Liver (tissue), 3 donors: ENCODE data around the gene ABCC10.

Source experiments
- CTCF ChIP-seq: fragments of 150-350 bp; IDR thresholded peaks from 2 replicates; pipeline ENCODE4 v1.5.1; 2017; ENCODE audit warnings: improper control_type of control experiment, low read depth, low read length; ENCODE audit not compliant: missing input control
- EGR1 ChIP-seq, 2 donors: IDR thresholded peaks; 2 replicates each; pipeline ENCODE4 v1.6.1; 2016 to 2018; ENCODE audit warnings: antibody characterized with exemption in 2 of 2, low read depth in 2 of 2
- FOXA1 ChIP-seq: IDR thresholded peaks from 2 replicates; pipeline ENCODE4 v1.6.1; 2016; ENCODE audit warnings: antibody characterized with exemption
- GABPA ChIP-seq, 2 donors: IDR thresholded peaks in 1 of 2; conservative IDR thresholded peaks in 1 of 2; 2 replicates each; pipeline ENCODE4 v1.6.1; 2016; ENCODE audit warnings: antibody characterized with exemption in 2 of 2, mild to moderate bottlenecking in 1 of 2, moderate library complexity in 1 of 2
- JUND ChIP-seq, 2 donors: IDR thresholded peaks; 2 replicates each; pipeline ENCODE4 v1.6.1; 2016; ENCODE audit warnings: antibody characterized with exemption in 2 of 2
- MAX ChIP-seq: IDR thresholded peaks from 2 replicates; pipeline ENCODE4 v1.6.1; 2016; ENCODE audit warnings: antibody characterized with exemption
- NR2F2 ChIP-seq: IDR thresholded peaks from 2 replicates; pipeline ENCODE4 v1.6.1; 2016; ENCODE audit warnings: antibody characterized with exemption
- RAD21 ChIP-seq, 2 donors: IDR thresholded peaks; 2 replicates each; pipeline ENCODE4 v1.6.1; 2016; ENCODE audit warnings: antibody characterized with exemption in 2 of 2, mild to moderate bottlenecking in 2 of 2
- REST ChIP-seq: IDR thresholded peaks from 2 replicates; pipeline ENCODE4 v1.6.1; 2016; ENCODE audit warnings: antibody characterized with exemption, mild to moderate bottlenecking
- SP1 ChIP-seq: IDR thresholded peaks from 2 replicates; pipeline ENCODE4 v1.6.1; 2018; ENCODE audit warnings: antibody characterized with exemption, mild to moderate bottlenecking
- TAF1 ChIP-seq: conservative IDR thresholded peaks from 2 replicates; pipeline ENCODE4 v1.6.1; 2016; ENCODE audit warnings: antibody characterized with exemption, mild to moderate bottlenecking
- YY1 ChIP-seq: IDR thresholded peaks from 2 replicates; pipeline ENCODE4 v1.6.1; 2016; ENCODE audit warnings: antibody characterized with exemption, mild to moderate bottlenecking
- TF ChIP-seq, protein P1 (sequence below): IDR thresholded peaks from 2 replicates; pipeline ENCODE4 v1.6.1; 2016; ENCODE audit warnings: antibody characterized with exemption
- donor health status: healthy.
- donor health status: healthy.

DNA sequence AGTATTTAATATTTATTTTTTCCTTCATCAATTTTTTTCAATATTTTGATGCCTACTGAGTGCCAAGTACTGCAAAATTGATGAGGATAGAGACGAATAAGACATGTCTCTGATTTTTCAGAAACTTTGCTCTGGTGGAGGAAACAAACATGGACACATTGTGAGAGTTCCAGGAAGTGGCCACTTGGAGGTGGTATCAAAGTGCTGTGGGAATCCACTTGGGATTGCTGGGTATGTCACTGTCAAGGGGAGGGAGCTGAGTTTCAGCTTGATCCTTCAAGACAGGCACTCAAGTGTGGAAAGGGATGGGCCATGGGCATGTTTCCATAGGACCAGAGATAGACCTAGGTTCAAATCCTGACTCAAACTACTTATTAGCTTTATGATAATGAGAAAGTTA is 24.5 kb upstream of the ABCC10 start:
- TF ChIP-seq CTCF, result no peak
- TF ChIP-seq GABPA (IDR thresholded peaks at IDR 0.05 in 1 of 2, conservative IDR thresholded peaks at IDR 0.05 in 1 of 2), result no peak
- no peak for TF ChIP-seq TAF1
- TF ChIP-seq MAX, result no peak
- TF ChIP-seq EGR1 (IDR thresholded peaks at IDR 0.05; ENCODE audit: low read depth in 2 of 2), result no peak
- no peak for TF ChIP-seq YY1
- TF ChIP-seq SP1, result no peak
- TF ChIP-seq RAD21 (IDR thresholded peaks at IDR 0.05), result no peak
- no peak for TF ChIP-seq JUND (IDR thresholded peaks at IDR 0.05)
- no peak for TF ChIP-seq NR2F2
- no peak for TF ChIP-seq FOXA1
- no peak for TF ChIP-seq REST
- TF ChIP-seq, protein P1, sequence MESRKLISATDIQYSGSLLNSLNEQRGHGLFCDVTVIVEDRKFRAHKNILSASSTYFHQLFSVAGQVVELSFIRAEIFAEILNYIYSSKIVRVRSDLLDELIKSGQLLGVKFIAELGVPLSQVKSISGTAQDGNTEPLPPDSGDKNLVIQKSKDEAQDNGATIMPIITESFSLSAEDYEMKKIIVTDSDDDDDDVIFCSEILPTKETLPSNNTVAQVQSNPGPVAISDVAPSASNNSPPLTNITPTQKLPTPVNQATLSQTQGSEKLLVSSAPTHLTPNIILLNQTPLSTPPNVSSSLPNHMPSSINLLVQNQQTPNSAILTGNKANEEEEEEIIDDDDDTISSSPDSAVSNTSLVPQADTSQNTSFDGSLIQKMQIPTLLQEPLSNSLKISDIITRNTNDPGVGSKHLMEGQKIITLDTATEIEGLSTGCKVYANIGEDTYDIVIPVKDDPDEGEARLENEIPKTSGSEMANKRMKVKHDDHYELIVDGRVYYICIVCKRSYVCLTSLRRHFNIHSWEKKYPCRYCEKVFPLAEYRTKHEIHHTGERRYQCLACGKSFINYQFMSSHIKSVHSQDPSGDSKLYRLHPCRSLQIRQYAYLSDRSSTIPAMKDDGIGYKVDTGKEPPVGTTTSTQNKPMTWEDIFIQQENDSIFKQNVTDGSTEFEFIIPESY, result no peak
